GM18868 (cell line): ENCODE results near the gene GPR26.
"Not testable (repeated sequence)": the region's sequence is repeated elsewhere in the genome, so short reads cannot be mapped to it uniquely, and the experiment has no call there.

ENCODE experiments used
- ATAC-seq: cut with Tn5 transposase; IDR thresholded peaks from one replicate; pipeline ENCODE4 v1.9.1; 2021; ENCODE audit warnings: mild to moderate bottlenecking, moderate library complexity; ENCODE audit not compliant: unreplicated experiment

Gene GPR26

DNA sequence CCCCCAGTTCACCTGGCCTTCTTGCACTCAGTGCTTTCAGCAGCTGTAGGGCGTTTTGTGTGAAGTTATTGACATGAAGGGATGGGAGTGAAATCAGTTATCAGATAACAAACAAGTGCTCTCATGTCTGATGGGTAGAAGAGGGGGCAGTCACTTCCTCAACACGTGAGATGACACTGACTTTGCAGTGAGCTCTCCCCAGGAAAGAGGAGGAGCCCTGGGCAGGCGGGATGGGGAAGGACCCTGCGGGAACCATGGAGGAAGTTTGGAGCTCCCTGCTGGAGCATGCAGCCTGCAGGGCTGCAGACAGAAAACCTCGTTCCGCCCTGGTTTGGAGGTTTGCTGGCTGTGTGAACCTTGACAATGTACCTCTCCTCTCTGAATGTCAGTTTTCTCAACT, 38.7 kb downstream of the GPR26 start:
- no peak for ATAC-seq

DNA sequence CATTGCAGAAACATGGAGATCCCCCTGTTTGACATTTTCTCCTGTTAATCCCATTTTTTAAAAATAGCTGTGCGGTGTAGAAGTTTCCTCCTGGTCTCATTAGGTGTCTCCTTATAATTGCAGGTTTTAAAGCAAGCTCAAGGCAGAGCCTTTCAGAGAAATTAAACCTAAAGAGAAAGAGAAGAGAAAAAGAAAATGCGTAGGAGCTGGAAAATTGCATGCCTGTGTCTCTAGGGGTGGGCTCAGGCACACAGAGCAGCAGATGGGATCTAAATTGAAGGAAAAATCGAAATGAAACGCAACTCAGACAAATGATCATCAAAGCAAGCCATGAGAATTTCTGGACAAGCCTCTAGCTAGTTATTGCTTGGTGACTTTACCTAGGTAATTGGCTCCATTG, 40.1 kb downstream of the GPR26 start:
- ATAC-seq, result no peak

DNA sequence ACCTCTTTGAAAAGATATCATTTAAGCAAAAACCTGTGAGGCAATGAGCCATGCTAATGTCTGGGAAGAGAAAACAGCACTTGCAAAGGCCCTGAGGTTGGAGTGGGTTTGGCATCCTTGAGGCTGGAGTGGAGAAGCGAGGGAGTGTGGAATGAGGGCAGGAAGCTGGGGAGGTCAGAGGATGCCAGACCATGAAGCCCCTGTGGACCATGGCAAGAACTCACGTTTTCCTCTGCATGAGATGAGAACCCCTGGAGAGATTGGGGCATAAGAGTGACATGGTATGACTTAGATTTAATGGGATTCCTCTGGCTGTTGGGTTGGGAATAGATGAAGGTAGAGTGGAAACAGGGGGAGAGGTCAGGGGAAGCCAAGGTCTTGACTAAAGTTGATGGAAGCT, 49.4 kb downstream of the GPR26 start:
- no peak for ATAC-seq

GRCh38 chr10:123717336-123717735, 51.2 kb downstream of the GPR26 start:
- no peak for ATAC-seq

- ATAC-seq, result no peak
Observed at GRCh38 chr10:123718544-123719060, 52.4 kb downstream of the GPR26 start.

DNA sequence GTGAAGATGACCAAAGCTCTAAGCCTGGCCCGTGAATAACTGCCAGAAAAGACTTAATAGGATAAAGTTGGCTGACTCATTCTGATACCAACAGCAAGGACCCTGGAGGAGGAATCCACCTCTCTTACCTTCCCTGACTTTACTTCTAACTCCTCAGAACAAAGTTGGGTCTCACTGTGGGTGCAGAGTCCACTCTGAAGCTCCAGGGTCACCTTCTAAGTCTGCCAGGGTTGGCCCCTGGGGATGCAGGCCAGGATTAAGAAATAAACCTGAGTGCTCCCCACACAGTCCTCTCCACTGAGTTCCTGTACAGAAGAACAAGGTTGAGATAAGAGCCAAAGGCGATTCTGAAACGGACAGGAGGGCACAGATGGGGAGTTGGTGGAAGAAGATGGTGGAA, 54.4 kb downstream of the GPR26 start:
- ATAC-seq, result no peak

GRCh38 chr10:123721441-123722049, 55.4 kb downstream of the GPR26 start:
- ATAC-seq, result no peak

DNA sequence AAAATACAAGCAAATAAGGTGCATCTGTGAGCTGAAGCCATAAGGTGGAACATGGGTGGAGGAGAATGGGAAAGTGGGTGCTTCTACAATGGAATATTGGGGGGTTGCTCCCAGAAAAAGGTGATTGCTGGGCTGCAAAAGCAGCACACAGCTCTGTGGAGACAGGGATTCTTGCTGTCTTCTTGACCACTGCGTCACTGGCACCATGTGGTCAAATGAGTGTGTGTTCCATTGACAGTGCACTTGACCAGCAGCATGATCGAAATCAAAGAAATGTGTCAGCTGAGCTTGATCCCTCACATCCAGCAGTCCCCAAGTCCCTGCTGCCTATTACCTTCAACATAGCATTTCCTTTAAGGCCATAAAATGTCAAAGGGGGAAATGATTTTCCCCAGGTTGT, 56.2 kb downstream of the GPR26 start:
- ATAC-seq, result no peak

GRCh38 chr10:123724747-123725146, 58.6 kb downstream of the GPR26 start:
- ATAC-seq, result no peak

DNA sequence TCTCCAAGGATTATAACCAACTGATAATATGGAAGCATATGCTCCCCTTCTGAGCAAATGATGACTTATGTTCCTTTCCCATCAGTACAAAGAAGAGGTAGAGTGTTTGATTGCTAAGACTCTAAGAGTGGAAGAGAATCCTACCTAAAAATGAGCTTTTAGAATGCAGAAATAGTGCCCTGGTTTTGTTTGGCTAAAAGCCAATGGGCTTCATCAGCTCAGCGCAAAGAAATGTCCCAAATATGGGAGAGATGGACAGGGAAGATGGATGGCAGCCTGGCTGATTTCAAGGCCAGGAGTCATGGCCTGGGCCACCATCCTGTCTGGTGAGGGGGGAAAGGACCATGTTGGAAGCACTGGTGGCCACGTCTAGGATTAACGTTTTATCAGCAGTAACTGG, 60.2 kb downstream of the GPR26 start:
- ATAC-seq, result no peak

GRCh38 chr10:123726836-123727235, 60.7 kb downstream of the GPR26 start:
- ATAC-seq, result no peak

GRCh38 chr10:123729523-123729922, 63.4 kb downstream of the GPR26 start:
- ATAC-seq, result no peak

- ATAC-seq, result not testable (repeated sequence)
Observed at GRCh38 chr10:123736917-123737316, 70.8 kb downstream of the GPR26 start.

DNA sequence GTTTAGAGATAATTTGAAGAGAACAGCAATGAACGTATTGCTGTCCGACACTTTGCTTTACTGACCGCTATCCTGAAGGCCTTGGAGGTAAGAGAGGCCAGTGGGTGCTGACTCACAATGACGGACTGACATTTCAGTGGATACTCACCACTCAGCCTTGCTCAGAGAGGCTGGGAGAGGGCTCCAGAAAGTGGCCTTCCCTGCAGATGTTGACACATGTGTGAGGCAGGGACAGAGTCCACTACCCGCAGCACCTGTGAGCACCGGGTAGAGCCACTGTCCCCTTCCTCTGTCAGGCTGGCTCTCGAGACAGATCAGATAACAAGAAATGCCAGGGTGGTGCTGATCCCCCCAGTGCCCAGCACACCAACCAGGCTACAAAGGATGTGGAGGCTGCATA, 75.0 kb downstream of the GPR26 start:
- no peak for ATAC-seq

- ATAC-seq, result no peak
Observed at GRCh38 chr10:123741711-123742110, 75.6 kb downstream of the GPR26 start.

DNA sequence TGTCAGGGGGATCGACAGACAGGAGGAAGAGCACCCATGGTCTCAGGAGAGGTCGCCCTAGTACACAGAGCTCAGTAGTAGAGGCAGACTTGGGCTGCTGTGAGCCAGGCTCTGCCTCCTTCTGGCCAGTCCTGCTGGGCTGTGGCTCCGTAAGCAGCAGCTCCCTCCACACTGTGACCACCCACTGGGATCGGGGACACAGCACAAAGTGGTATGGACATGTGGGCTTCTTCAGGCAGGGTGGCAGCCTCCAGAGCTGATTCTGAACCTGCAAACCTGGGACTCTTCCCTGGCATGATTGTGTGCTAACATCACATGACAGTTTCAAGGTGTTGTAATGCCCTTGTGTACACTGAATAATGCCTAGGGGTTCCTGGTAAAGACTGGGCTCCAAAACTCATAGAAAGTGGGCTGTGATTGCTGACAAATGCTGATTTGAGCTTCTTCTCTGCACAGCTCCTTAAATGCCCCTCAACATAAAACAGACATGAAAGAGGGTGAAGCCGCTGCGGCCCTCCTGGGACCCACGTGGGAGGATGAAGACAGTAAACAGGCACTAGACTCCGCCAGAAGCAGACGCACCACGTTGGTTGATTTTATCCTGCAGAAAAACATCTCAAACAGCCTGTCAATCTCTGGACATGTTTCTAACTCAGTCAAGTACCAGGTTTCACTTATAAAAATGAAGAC, 76.7 kb downstream of the GPR26 start:
- ATAC-seq, result no peak

DNA sequence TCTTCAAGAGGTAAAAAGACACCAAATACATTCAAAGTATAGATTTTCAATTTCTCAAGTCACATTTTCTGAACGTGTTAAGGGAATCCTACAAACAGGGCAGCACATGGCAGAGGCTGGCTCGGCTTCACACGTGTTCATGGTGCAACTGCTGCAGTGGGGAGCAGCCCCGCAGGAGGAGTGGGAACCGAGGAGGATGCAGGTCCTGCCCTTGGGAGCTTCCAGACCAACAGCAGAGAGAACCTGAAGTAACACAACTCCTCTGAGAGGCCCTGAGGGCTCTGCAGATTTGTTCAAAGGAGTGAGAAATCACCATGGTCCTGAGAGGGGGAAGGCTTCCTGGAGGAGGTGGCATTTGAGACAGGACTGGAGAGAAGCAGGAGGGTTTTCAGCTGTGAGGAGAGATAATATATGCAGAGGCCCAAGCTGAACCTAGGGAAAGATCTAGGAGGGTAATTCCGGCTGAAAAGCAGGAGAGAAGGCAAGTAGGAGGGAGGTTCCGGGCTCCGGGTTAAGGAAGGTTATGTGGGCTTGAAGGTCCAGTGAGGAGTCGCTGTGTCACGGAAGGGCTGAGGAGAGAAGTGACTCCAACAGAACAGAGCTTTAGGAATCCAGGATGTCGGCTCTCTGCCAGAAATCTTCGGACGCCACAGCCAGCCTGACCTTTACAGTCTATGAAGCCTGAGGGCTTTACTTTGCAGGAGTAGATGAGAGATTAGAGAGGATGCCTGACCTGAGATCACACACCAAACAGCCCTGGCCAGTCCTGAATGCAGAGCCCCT, 77.5 kb downstream of the GPR26 start:
- ATAC-seq, result no peak

- no peak for ATAC-seq
Observed at GRCh38 chr10:123744224-123744536, 78.0 kb downstream of the GPR26 start.
